ENCODE results near the gene PHAF1. TPM values are rescaled to one million over a fixed set of nuclear protein-coding genes. Genes with fewer than 3 reads are reported as not detected.

PHAF1 gene
- total RNA-seq, 1 experiment from 2014 or later, result 19.2 TPM

- no peaks in the 10 kb centered on the region for H3K9me3 ChIP-seq (ENCODE audit: control insufficient read depth in 1 of 2, insufficient read depth in 1 of 2, low read depth in 1 of 2, low read length in 2 of 2)
- no peak overlapping the region for H2AFZ ChIP-seq (ENCODE audit: low read depth, low read length, poor library complexity, severe bottlenecking)
- no peaks in the 10 kb centered on the region for H3K9me2 ChIP-seq (ENCODE audit: insufficient read depth)
- no peak overlapping the region for H3K9ac ChIP-seq (ENCODE audit: low read length)
- ATAC-seq (no peak), DNase-seq (ENCODE audit: low read depth, low spot score) (no peak)
- intact Hi-C loops (cut with micrococcal nuclease), result no loop called here
- peaks cover 9% of the 10 kb centered on the region for H3K79me2 ChIP-seq (ENCODE audit: insufficient read depth, low read length)
- no peaks in the 10 kb centered on the region for H3K27me3 ChIP-seq (ENCODE audit: insufficient read depth, low read length)
- ChIA-PET POLR2A (interaction anchor here (1.3 kb wide), 1 partner anchor 81 kb away, joined by 3 read pairs; no protein-coding TSS in a partner anchor), RAD21 (ENCODE audit: low non-redundant PET in 1 of 2, low total read pairs in 2 of 2, uncharacterized antibody in 2 of 2, unreplicated experiment in 2 of 2) (no interaction called here), CTCF (interaction anchor here (1.0 to 1.3 kb wide), 2 partner anchors 57 to 80 kb away, joined by 3 to 9 read pairs; no protein-coding TSS in a partner anchor)
- H3K4me3 ChIP-seq (replicated peaks in 1 of 2; ENCODE audit: low read depth in 1 of 2, low read length in 2 of 2), result no peak overlapping the region
- no peaks in the 10 kb centered on the region for H3K4me1 ChIP-seq (ENCODE audit: control insufficient read depth in 1 of 2, insufficient read depth in 2 of 2, low read length in 2 of 2)
- TF ChIP-seq POLR2AphosphoS5 (IDR thresholded peaks at IDR 0.05; ENCODE audit: low read depth, low read length) (no peak), FOSL1 (IDR thresholded peaks at IDR 0.05; ENCODE audit: low read depth) (no peak), CBX3 (IDR thresholded peaks at IDR 0.05; ENCODE audit: low read depth) (no peak), ZFX (IDR thresholded peaks at IDR 0.05) (no peak), JUND (IDR thresholded peaks at IDR 0.05) (no peak), ELF1 (IDR thresholded peaks at IDR 0.05; ENCODE audit: borderline replicate concordance, low read depth) (no peak), REST (IDR thresholded peaks at IDR 0.05; ENCODE audit: low read depth) (no peak), CEBPB (IDR thresholded peaks at IDR 0.05; ENCODE audit: low read depth) (no peak), SIN3A (IDR thresholded peaks at IDR 0.05; ENCODE audit: low read depth) (no peak), RAD21 (IDR thresholded peaks at IDR 0.05; ENCODE audit: low read depth) (no peak), EZH2phosphoT487 (IDR thresholded peaks at IDR 0.05; ENCODE audit: borderline replicate concordance) (no peak), YY1 (IDR thresholded peaks at IDR 0.05; ENCODE audit: extremely low read depth, insufficient replicate concordance, low read depth, low read length) (no peak), MAX (IDR thresholded peaks at IDR 0.05) (no peak), EZH2 (IDR thresholded peaks at IDR 0.05) (no peak), SRF (IDR thresholded peaks at IDR 0.05; ENCODE audit: low read depth) (no peak), SP1 (IDR thresholded peaks at IDR 0.05; ENCODE audit: low read depth) (no peak), ZBTB33 (IDR thresholded peaks at IDR 0.05; ENCODE audit: extremely low read depth, insufficient replicate concordance, low read length) (no peak), ATF3 (IDR thresholded peaks at IDR 0.05) (no peak)
- no peak overlapping the region for H3K4me2 ChIP-seq (ENCODE audit: low read length)
- H4K20me1 ChIP-seq (ENCODE audit: insufficient read depth), result peaks cover 5% of the 10 kb centered on the region; the same call in 1 of the 2 replicates
- H3K27ac ChIP-seq (ENCODE audit: low read depth, low read length), result no peak overlapping the region
- no TSS peak for BruUV-seq (replicated peaks)
- peaks cover 10 to 18% of the 10 kb centered on the region in 2 experiments; a peak in 3 of 4 replicates for H3K36me3 ChIP-seq (ENCODE audit: control insufficient read depth in 1 of 2, insufficient read depth in 2 of 2, low read length in 2 of 2)
These were observed 11.1 kb upstream of the PHAF1 start for GRCh38 chr16:67098599-67098998.
